NB4 (cell line): ENCODE data around the gene OBP2A.

Source experiments
- DNase-seq: peaks from one replicate; pipeline ENCODE4 v3.0.0; 2010; ENCODE audit warnings: low read depth
- H3K4me3 ChIP-seq: one replicate; pipeline ENCODE4 v1.5.1; 2011; ENCODE audit warnings: mild to moderate bottlenecking, low read depth, low read length, moderate library complexity
- MYC ChIP-seq: IDR thresholded peaks from 2 replicates; pipeline ENCODE4 v1.6.1; 2011; ENCODE audit warnings: low read depth, low read length
- POLR2A ChIP-seq: IDR thresholded peaks from 2 replicates; pipeline ENCODE4 v1.6.1; 2011; ENCODE audit warnings: mild to moderate bottlenecking; ENCODE audit not compliant: insufficient read length; ENCODE audit errors: extremely low read depth
- TF ChIP-seq, protein P1 (sequence below): IDR thresholded peaks from one replicate; pipeline ENCODE4 v1.5.1; 2012; ENCODE audit warnings: low read depth, low read length
- TF ChIP-seq, protein P2 (sequence below): IDR thresholded peaks from 2 replicates; pipeline ENCODE4 v1.6.1; 2011; ENCODE audit warnings: low read depth, low read length

Gene OBP2A

DNA sequence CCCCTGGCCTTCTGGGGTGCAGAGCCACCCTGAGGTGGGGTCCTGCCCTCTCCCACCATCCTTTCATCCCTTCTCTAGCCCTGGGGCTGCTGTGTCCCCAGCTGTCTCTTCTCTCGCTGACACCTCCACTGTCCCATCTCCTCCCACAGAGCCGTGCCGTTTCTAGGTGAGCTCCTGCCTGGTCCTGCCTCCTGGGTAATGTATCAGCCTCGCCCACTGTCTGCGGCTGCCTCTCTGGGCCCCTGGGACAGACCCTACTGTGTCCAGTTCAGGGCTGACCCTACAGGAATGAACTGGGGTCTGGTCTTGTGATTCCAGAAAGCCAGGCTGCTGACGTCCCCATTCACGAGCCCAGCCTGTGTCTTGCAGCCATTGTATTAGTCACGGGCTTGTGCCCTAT, 19.7 kb downstream of the OBP2A start:
- no peak for DNase-seq
- H3K4me3 ChIP-seq, result no peak overlapping the region
- no peak for TF ChIP-seq POLR2A
- TF ChIP-seq, protein P1, sequence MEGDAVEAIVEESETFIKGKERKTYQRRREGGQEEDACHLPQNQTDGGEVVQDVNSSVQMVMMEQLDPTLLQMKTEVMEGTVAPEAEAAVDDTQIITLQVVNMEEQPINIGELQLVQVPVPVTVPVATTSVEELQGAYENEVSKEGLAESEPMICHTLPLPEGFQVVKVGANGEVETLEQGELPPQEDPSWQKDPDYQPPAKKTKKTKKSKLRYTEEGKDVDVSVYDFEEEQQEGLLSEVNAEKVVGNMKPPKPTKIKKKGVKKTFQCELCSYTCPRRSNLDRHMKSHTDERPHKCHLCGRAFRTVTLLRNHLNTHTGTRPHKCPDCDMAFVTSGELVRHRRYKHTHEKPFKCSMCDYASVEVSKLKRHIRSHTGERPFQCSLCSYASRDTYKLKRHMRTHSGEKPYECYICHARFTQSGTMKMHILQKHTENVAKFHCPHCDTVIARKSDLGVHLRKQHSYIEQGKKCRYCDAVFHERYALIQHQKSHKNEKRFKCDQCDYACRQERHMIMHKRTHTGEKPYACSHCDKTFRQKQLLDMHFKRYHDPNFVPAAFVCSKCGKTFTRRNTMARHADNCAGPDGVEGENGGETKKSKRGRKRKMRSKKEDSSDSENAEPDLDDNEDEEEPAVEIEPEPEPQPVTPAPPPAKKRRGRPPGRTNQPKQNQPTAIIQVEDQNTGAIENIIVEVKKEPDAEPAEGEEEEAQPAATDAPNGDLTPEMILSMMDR, result no peak
- no peak for TF ChIP-seq MYC
- TF ChIP-seq, protein P2, sequence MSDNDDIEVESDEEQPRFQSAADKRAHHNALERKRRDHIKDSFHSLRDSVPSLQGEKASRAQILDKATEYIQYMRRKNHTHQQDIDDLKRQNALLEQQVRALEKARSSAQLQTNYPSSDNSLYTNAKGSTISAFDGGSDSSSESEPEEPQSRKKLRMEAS, result no peak

DNA sequence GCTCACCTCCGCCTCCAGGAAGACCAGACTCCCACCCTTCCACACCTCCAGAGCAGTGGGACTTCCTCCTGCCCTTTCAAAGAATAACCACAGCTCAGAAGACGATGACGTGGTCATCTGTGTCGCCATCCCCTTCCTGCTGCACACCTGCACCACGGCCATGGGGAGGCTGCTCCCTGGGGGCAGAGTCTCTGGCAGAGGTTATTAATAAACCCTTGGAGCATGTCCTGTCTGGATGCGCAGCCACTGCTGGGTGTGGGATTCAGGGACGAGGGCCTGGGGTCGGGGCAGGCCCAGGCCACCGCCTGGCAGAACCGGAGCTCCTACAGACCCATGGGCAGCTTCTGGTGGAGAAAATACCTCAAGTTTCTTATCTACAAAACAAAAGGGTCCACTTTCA, 20.6 kb downstream of the OBP2A start:
- TF ChIP-seq, protein P2, result no peak
- TF ChIP-seq MYC, result no peak
- TF ChIP-seq, protein P1, result no peak
- TF ChIP-seq POLR2A, result no peak
- H3K4me3 ChIP-seq, result no peak overlapping the region
- DNase-seq, result no peak

DNA sequence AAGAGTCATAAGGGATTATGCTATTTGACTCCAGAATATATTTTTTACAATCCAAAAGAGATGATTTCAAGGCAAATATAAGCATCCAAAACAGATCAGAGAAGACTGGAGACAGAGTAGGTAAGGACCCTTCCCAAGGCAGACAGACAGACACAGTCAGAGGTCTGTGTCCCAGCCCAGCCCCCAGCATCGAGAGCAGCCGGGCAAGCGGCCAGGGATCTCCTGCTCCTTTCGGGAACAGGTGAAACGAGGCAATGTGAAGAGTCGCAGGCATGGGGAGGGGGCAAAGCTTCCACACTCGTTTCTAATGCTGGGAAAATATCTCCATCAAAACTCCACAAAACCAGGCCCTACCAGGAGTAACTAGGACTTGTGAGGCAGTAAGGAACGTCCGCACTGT, 21.4 kb downstream of the OBP2A start:
- TF ChIP-seq POLR2A (no peak), MYC (no peak)
- TF ChIP-seq, protein P2, result no peak
- TF ChIP-seq, protein P1, result no peak
- H3K4me3 ChIP-seq, result no peak overlapping the region
- DNase-seq, result no peak

DNA sequence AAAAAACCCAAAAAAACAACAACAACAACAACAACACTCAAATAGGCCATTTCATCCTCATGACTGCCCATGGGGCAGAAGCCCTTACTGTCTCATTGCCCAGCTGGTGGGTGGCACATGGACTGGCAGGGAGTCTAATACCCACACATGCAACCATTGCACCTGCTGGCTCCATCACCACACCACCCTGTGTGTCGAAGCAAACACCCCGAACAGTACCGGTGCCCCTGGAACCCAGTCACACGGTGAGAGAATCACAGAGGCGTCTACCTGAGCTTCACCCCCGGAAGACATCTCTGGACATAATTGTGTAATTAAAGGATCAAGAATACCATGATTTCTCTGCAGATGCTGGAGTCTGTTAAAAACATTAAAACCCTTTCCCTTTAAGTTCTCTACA, 22.1 kb downstream of the OBP2A start:
- DNase-seq, result no peak
- no peak overlapping the region for H3K4me3 ChIP-seq
- TF ChIP-seq POLR2A (no peak), MYC (no peak)
- TF ChIP-seq, protein P1, result no peak
- TF ChIP-seq, protein P2, result no peak

DNA sequence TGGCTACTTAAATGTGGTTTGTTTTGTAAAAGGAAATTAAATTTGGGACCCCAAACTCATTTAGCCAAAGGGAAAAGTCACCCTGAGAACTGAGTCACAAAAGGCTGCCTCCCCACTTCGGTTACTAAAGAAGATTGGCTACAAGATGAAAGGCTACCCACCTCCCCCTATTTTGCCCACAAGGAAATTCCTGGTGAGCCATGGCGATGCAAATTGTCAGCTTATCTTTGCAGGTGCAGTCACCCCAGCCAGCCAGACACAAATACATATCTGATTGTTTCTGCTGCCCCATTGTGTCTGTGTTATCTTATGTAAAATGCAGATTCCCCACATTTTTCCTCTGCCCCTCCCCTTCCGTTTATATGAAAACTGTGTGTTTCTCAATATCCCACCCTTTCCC, 24.5 kb downstream of the OBP2A start:
- no peak for TF ChIP-seq MYC
- TF ChIP-seq, protein P1, result no peak
- no peak for TF ChIP-seq POLR2A
- TF ChIP-seq, protein P2, result no peak
- DNase-seq, result no peak
- H3K4me3 ChIP-seq, result no peak overlapping the region

DNA sequence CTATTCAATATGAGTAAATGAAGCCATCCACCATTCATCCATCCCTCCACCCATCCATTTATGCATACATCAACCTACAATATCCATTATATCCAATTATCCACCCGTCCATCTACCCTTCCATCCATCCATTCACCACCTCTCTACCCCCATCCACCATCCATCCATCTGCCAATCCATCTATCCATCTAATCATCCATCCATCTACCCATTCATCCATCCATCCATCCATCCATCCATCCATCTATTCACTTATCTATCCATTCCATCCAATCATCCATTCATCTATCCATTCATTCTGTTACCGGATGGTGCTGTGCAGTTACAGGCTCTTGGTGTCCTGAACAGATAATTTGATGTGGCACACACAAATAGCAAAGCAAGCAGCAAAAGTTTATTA, 26.3 kb downstream of the OBP2A start:
- DNase-seq, result no peak
- no peak overlapping the region for H3K4me3 ChIP-seq
- TF ChIP-seq, protein P1, result no peak
- TF ChIP-seq POLR2A (no peak), MYC (no peak)
- TF ChIP-seq, protein P2, result no peak
